ENCODE results near the gene ARHGEF39. TPM values are rescaled to one million over a fixed set of nuclear protein-coding genes. Genes with fewer than 3 reads are reported as not detected.
"Not testable (repeated sequence)": the region's sequence is repeated elsewhere in the genome, so short reads cannot be mapped to it uniquely, and the experiment has no call there.

ARHGEF39 gene
- total RNA-seq, 2 experiments from 2014 or later: 28.1 to 28.2 TPM

GRCh38 chr9:35617548-35617947, 47.4 kb downstream of the ARHGEF39 start:
- Mint-ChIP-seq H3K27ac (peak overlapping the region; percentile 79), H3K9me3 (no peaks in the 10 kb centered on the region), H3K36me3 (no peaks in the 10 kb centered on the region), H3K4me1 (ENCODE audit: low read depth) (peaks cover 37% of the 10 kb centered on the region), H3K27me3 (no peaks in the 10 kb centered on the region), H3K4me3 (peak overlapping the region; percentile 77)
- no peak for DNase-seq
- intact Hi-C loops (cut with micrococcal nuclease): loop anchor here (1.0 kb wide), 1 partner anchor 29 kb away; no protein-coding TSS in a partner anchor
- ChIA-PET CTCF (interaction anchor here (0.6 to 3.3 kb wide), 14 partner anchors 10 to 118 kb away, joined by 3 to 24 read pairs (median 4); partner anchors contain the start of genes CREB3 and TLN1), POLR2A (interaction anchor here (1.3 to 2.1 kb wide), 2 partner anchors 13 to 32 kb away, joined by 5 to 7 read pairs; partner anchors contain the start of gene TESK1)

DNA sequence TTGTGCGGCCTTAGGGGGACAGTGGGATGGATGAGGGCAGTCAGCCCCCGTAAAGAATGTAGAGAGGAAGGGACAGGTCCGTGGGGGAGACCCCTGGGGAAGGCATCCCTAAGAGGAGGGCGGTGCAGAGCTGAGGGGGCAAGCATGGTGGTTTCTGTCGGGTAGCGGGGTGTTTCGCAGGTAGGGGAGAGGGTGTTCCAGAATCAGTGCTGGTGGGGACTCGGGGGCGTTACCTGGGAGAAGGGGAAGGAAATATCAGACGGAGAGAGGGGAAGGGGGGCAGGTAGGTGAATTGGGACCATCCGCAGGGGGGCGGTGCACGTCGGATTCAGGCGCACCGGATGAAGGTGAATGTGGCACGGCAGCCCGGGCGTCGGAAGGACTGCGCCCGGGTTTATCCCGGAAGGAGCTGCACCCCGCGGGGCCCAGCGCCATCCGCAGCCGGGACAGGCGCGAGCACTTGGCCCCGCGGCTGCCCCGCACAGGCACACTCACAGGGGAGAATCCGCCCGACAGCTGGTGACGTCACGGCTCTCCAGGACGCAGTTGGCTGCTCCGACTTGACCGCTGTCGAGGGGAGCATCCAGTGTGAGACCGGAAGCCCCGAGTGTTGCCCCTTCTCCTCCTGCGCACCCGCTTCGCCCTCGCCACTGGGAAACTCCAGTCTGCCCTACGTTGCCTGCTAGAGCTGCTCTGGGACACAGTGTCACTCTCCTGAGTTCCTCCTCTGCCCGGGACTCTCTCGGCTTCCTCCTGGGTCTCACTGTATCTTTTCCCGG, 48.1 kb downstream of the ARHGEF39 start:
- DNase-seq: peak; percentile 80
- peaks cover 37% of the 10 kb centered on the region for H3K4me1 Mint-ChIP-seq (ENCODE audit: low read depth)
- no peaks in the 10 kb centered on the region for H3K9me3 Mint-ChIP-seq
- H3K4me3 Mint-ChIP-seq: peak overlapping the region; percentile 77
- peak overlapping the region; percentile 79 for H3K27ac Mint-ChIP-seq
- H3K36me3 Mint-ChIP-seq: no peaks in the 10 kb centered on the region
- POLR2A ChIA-PET: interaction anchor here (1.0 to 2.1 kb wide), 3 partner anchors 12 to 114 kb away, joined by 3 to 7 read pairs (median 5); partner anchors contain the start of gene TESK1
- H3K27me3 Mint-ChIP-seq: no peaks in the 10 kb centered on the region
- intact Hi-C loops (cut with micrococcal nuclease): loop anchor here (1.0 kb wide), 1 partner anchor 29 kb away; no protein-coding TSS in a partner anchor
- CTCF ChIA-PET: interaction anchor here (0.6 to 3.3 kb wide), 12 partner anchors 9 to 119 kb away, joined by 3 to 24 read pairs (median 4); partner anchors contain the start of genes CREB3 and TLN1

- intact Hi-C loops (cut with micrococcal nuclease): no loop called here
- H3K27ac Mint-ChIP-seq: no peak overlapping the region
- peaks cover 40% of the 10 kb centered on the region for H3K4me1 Mint-ChIP-seq (ENCODE audit: low read depth)
- no peaks in the 10 kb centered on the region for H3K9me3 Mint-ChIP-seq
- no peak for DNase-seq
- peak overlapping the region; percentile 77 for H3K4me3 Mint-ChIP-seq
- POLR2A ChIA-PET: interaction anchor here (1.0 to 2.1 kb wide), 3 partner anchors 11 to 115 kb away, joined by 3 to 7 read pairs (median 5); partner anchors contain the start of gene TESK1
- no peaks in the 10 kb centered on the region for H3K27me3 Mint-ChIP-seq
- CTCF ChIA-PET: interaction anchor here (0.8 to 3.3 kb wide), 12 partner anchors 10 to 128 kb away, joined by 3 to 24 read pairs (median 5); partner anchors contain the start of genes CCDC107, RMRP and TLN1
- H3K36me3 Mint-ChIP-seq: no peaks in the 10 kb centered on the region
Measured at GRCh38 chr9:35615981-35616680, 48.9 kb downstream of the ARHGEF39 start.

GRCh38 chr9:35612843-35613242, 52.2 kb downstream of the ARHGEF39 start:
- POLR2A ChIA-PET: interaction anchor here (0.6 to 1.1 kb wide), 2 partner anchors 119 to 170 kb away, joined by 3 read pairs; partner anchors contain the start of gene TLN1

DNA sequence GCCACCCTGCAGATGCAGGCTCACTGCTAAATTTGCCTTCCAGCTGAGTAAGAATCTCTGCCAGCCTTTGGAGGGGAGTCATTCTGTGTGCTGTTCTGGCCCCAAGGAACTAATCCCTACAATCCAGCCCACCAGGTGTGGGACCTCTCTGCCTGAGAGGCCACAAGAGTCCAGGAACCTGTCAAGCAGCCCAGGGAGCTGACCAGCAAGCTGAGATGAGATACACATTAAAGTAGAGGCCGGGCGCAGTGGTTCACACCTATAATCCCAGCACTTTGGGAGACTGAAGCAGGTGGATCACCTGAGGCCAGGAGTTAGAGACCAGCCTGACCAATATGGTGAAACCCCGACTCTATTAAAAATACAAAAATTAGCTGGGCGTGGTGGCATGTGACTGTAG, 52.9 kb downstream of the ARHGEF39 start:
- peaks cover 12% of the 10 kb centered on the region for H3K4me1 Mint-ChIP-seq (ENCODE audit: low read depth)
- H3K9me3 Mint-ChIP-seq; H3K36me3 Mint-ChIP-seq; H3K4me3 Mint-ChIP-seq; H3K27ac Mint-ChIP-seq; intact Hi-C loops (cut with micrococcal nuclease); DNase-seq; H3K27me3 Mint-ChIP-seq: not testable (repeated sequence)
- CTCF ChIA-PET: interaction anchor here (0.7 to 3.9 kb wide), 29 partner anchors 8 to 213 kb away, joined by 3 to 32 read pairs (median 6); partner anchors contain the start of genes ARHGEF39, CCDC107, CREB3 and RMRP
- POLR2A ChIA-PET: interaction anchor here (0.6 to 1.3 kb wide), 3 partner anchors 49 to 170 kb away, joined by 3 to 4 read pairs (median 3); partner anchors contain the start of gene TLN1

More at GRCh38 chr9:35612843-35613242, 52.2 kb downstream of the ARHGEF39 start:
- no peaks in the 10 kb centered on the region for H3K9me3 Mint-ChIP-seq
- no peak overlapping the region for H3K4me3 Mint-ChIP-seq
- H3K27ac Mint-ChIP-seq: no peak overlapping the region
- H3K27me3 Mint-ChIP-seq: no peaks in the 10 kb centered on the region
- no peak for DNase-seq
- intact Hi-C loops (cut with micrococcal nuclease): no loop called here
- H3K4me1 Mint-ChIP-seq (ENCODE audit: low read depth): peaks cover 17% of the 10 kb centered on the region
- peaks cover 3% of the 10 kb centered on the region for H3K36me3 Mint-ChIP-seq
- CTCF ChIA-PET: interaction anchor here (1.6 to 3.9 kb wide), 7 partner anchors 16 to 123 kb away, joined by 3 to 30 read pairs (median 18); partner anchors contain the start of genes ARHGEF39, CCDC107 and RMRP

GRCh38 chr9:35611230-35611797, 53.7 kb downstream of the ARHGEF39 start:
- peaks cover 12% of the 10 kb centered on the region for H3K4me1 Mint-ChIP-seq (ENCODE audit: low read depth)
- H3K27ac Mint-ChIP-seq: no peak overlapping the region
- DNase-seq: peak; percentile 69
- peaks cover 8% of the 10 kb centered on the region for H3K36me3 Mint-ChIP-seq
- intact Hi-C loops (cut with micrococcal nuclease): no loop called here
- ChIA-PET CTCF (interaction anchor here (0.5 to 3.9 kb wide), 47 partner anchors 9 to 329 kb away, joined by 3 to 32 read pairs (median 4); partner anchors contain the start of genes ARHGEF39, CCDC107, CREB3 and RMRP), POLR2A (interaction anchor here (0.6 to 1.8 kb wide), 3 partner anchors 9 to 323 kb away, joined by 3 to 4 read pairs (median 4); no protein-coding TSS in a partner anchor)
- H3K27me3 Mint-ChIP-seq: no peaks in the 10 kb centered on the region
- H3K4me3 Mint-ChIP-seq: no peak overlapping the region
- no peaks in the 10 kb centered on the region for H3K9me3 Mint-ChIP-seq

DNA sequence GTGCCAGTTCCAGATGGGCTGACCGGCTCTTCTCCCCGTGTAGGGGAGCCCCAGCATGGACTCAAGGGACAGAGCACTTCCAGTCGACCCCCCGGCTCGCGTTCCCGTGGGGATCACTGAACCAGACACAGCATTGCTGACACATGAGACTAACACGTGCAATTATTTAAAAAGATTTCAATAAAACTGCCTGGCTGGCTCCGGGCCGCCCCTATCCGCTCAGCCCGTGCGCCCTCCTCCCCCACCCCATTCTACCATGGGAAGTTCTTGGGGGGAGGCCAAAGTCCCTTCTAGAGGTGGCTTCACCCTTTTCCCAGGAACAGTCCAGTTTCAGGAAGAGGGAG, 55.2 kb downstream of the ARHGEF39 start:
- DNase-seq: no peak
- ChIA-PET CTCF (interaction anchor here (0.9 kb wide), 1 partner anchor 87 kb away, joined by 3 read pairs; no protein-coding TSS in a partner anchor), POLR2A (interaction anchor here (1.8 kb wide), 1 partner anchor 11 kb away, joined by 4 read pairs; no protein-coding TSS in a partner anchor)
- Mint-ChIP-seq H3K27me3 (no peaks in the 10 kb centered on the region), H3K4me3 (no peak overlapping the region), H3K27ac (no peak overlapping the region), H3K36me3 (peaks cover 8% of the 10 kb centered on the region), H3K9me3 (no peaks in the 10 kb centered on the region), H3K4me1 (ENCODE audit: low read depth) (peaks cover 14% of the 10 kb centered on the region)
- intact Hi-C loops (cut with micrococcal nuclease): loop anchor here (10.0 kb wide), 1 partner anchor 275 kb away; no protein-coding TSS in a partner anchor

Small RNA genes within 50 kb of the gene (microRNA-seq; reads per million reads assigned to microRNA genes)
- gene MIR6852 (ENCODE audit: borderline microRNAs expressed, borderline number of aligned reads, borderline replicate concordance): not detected

Other genes with a start within 250 kb of the ARHGEF39 start
- gene RUSC2, start 175.1 kb downstream of the ARHGEF39 start, total RNA-seq: 1 to 10 TPM; 2.7 to 3.0 TPM
- gene TESK1, start 59.9 kb downstream of the ARHGEF39 start, total RNA-seq: 10 to 100 TPM; 31.0 to 34.7 TPM
- gene CD72, start 46.8 kb downstream of the ARHGEF39 start, total RNA-seq: 1 to 10 TPM; 9.4 to 9.8 TPM
- gene SIT1, start 14.3 kb downstream of the ARHGEF39 start, total RNA-seq: 10 to 100 TPM; 74.6 to 75.8 TPM
- over 10,000 TPM; 10,694 to 13,592 TPM for gene RMRP, start 7.2 kb downstream of the ARHGEF39 start, total RNA-seq
- 10 to 100 TPM; 15.0 to 15.7 TPM for gene CCDC107, start 6.9 kb downstream of the ARHGEF39 start, total RNA-seq
- 1 to 10 TPM in 1 of 2 experiments, under 1 TPM in 1; 0.90 to 1.6 TPM for gene CA9, start 8.7 kb upstream of the ARHGEF39 start, total RNA-seq
- gene TPM2, start 24.7 kb upstream of the ARHGEF39 start, total RNA-seq: 1 to 10 TPM; 3.9 to 5.3 TPM
- 100 to 1,000 TPM; 285 to 287 TPM for gene TLN1, start 67.0 kb upstream of the ARHGEF39 start, total RNA-seq
- gene CREB3, start 67.5 kb upstream of the ARHGEF39 start, total RNA-seq: 10 to 100 TPM; 27.7 to 29.9 TPM
- gene GBA2, start 84.0 kb upstream of the ARHGEF39 start, total RNA-seq: 10 to 100 TPM; 30.4 to 30.7 TPM
- gene RGP1, start 84.1 kb upstream of the ARHGEF39 start, total RNA-seq: 10 to 100 TPM; 17.4 to 18.0 TPM
- gene MSMP, start 89.1 kb upstream of the ARHGEF39 start, total RNA-seq: not detected
- 1 to 10 TPM; 8.9 to 9.6 TPM for gene NPR2, start 126.4 kb upstream of the ARHGEF39 start, total RNA-seq
- gene SPAG8, start 147.1 kb upstream of the ARHGEF39 start, total RNA-seq: 1 to 10 TPM; 1.1 to 1.4 TPM
- 10 to 100 TPM; 67.8 to 72.6 TPM for gene HINT2, start 149.8 kb upstream of the ARHGEF39 start, total RNA-seq
- not detected for gene FAM221B, start 163.5 kb upstream of the ARHGEF39 start, total RNA-seq
- gene TMEM8B, start 164.0 kb upstream of the ARHGEF39 start, total RNA-seq: 1 to 10 TPM; 5.9 to 6.0 TPM
- not detected for gene OR13J1, start 205.2 kb upstream of the ARHGEF39 start, total RNA-seq
- gene HRCT1, start 241.0 kb upstream of the ARHGEF39 start, total RNA-seq: not detected
- gene SPAAR, start 244.3 kb upstream of the ARHGEF39 start, total RNA-seq: not detected